HG03097 (cell line): ENCODE results near the gene SLC25A20.

Experiments used
- ATAC-seq: cut with Tn5 transposase; IDR thresholded peaks from one replicate; pipeline ENCODE4 v1.9.1; 2021; ENCODE audit not compliant: unreplicated experiment, low FRiP score

Gene SLC25A20

DNA sequence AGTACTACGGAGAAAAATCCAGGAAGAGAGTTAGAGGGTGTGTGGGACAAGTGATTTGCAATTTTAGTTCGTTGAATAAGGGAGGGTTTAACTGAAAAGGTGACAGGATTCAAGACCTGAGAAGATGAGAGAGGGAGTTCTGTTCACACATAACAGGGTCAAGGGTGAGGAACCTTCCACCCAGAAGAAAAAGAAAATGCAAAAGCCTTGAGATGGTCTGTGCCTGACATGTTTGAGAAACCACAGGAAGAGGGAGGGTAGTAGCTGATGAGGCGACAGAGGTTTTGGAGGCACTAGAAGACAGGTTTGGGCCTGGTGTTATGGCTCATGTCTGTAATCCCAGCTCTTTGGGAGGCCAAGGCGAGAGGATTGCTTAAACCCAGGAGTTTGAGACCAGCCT is 591 bp upstream of the SLC25A20 start:
- no peak for ATAC-seq

DNA sequence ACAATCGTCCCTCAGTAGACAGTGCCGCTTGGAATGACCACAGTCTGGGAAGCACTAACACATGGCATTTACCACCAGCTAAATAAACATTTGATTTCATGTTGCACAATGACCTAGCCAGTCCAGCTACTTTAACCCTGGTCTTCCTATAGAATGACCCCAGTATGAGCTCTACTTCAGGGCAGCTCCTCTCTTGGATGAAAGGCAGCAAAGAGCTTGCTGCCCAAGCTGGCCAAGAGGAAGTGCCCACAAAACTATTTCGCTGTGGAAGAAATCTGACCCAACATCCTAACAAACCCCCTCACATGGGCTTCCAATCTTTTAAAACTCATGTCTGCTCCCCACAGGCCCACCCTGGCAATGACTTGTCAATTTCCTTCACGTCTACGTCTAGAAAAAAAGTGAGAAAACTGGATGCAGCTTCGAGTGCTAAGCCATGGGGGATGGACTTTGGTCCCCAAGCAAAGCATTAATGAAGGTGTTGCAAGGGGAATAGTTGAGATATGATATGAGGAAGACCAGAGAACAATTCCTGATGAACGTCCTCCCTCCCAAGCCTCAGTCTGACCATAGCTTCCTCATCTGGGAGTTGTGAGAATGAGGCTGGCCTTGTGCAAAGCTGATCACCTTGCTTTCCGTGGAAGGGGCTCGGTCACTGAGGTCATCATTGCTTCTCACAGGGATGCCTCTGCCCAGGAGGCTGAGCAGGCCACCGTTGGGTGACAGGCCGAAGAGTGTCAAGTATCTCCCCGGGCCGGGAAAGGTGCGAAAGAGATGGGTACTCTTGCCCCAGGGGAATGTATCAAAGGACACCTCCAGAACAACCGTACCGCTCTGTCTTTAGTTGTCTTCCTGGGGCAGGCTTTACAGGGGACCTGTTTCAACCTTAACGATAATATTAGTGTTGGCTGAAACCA is 964 bp downstream of the SLC25A20 start:
- no peak for ATAC-seq

DNA sequence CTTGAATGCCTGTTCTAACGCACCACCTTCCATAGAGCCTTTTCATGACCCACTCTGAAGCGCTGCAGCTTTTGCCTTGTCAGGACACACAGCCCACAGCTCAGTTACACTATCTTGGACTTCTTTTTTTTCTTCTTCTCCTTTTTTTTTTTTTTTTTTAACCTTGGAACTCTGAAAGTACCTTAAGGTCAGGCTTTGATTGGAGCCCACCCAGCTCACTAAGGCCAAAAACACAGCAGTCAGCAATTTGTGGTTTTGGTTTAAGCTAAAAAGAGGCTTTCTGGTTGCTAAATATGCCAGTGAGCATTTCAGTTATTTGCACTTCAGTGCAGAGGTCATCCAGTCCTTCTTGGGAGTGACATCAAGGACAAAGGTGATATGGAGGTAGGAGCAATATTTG is 1.7 kb downstream of the SLC25A20 start:
- no peak for ATAC-seq

DNA sequence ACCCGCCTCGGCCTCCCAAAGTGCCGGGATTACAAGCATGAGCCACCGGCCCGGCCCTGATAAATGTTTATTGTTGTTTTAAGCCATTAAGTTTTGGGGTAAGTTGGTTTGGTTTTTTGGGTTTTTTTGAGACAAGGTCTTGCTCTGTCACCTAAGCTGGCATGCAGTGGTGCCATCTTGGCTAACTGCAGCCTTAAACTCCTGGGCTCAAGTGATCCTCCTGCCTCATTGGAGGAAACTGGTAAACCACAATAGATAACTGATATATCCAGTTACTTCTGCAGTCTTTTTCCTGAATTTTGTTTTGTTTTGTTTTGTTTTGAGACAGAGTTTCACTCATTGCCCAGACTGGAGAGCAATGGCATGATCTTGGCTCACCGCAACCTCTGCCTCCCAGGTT is 4.2 kb downstream of the SLC25A20 start:
- no peak for ATAC-seq

DNA sequence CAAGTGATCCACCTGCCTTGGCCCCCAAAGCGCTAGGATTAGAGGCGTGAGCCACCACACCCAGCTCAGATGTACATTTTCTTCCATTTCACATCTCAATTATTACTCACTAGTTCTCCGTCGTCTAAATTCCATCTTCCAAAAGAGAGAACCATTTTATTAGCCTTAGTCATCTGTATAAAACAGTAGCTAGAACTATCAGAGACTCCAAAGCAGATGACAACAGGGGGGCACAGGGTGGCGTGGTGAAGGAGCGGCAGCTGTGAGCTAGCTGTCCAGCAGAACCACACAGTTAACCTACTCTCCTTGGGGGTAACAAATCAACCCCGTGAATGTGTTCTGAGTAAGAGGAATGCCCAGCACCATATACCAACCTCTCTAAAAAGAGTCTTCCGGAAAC is 7.1 kb downstream of the SLC25A20 start:
- ATAC-seq = no peak

DNA sequence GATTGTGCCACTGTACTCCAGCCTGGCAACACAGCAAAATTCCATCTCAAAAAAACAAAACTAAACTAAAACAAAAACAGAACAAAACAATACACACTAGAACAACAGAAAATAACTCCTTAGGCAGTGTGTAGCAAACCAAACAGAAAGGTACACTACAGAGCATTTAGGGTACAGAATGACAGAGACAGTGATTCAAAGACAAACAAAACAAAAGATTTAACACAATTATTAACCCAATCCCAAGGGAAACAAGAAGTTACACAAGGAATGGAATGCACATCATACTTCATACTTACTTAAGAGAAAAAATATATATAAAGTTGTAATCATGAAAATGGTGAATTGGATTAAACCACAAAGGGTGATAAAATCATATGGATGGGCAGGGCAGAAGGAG is 12.9 kb downstream of the SLC25A20 start:
- ATAC-seq = no peak

DNA sequence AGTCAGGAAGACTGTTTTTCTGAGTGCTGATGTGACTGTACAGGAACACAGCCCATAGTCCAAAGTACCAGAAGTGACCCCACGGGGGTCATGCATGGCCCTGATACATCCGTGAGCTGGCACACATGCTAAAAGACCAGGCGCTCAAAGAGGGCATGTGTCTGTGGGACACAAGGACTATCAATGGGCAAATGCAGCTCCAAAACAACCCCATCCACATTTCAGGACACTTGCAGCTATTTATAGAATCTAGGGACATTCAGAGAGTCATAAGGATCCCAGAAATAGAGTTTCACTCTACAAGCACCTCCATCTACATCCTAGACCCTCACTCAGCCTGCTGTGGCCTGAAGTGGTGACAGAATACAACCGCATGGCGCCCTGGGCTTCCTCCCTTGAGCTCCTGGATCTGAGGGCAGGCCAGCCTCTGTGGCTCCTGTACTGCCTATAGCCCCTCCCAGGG is 17.0 kb downstream of the SLC25A20 start:
- ATAC-seq = no peak

DNA sequence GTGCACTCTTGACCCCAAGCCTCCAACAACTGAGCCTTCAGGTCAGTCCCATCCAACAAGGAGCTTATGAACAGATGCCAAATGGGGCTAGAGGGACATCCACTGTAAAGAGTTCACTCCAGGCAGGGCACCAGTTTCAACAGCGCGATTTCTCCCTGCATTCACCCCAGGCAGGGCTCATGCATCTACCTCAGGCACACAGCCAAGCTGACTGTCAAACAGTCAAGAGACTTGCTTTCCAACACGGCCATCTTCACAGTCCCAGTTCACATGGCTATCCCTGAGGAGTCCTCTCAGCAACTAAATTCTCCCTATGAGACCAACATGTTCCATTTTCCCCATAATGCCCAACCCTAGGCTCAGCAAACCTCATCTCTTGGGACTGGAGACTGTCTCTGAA is 17.7 kb downstream of the SLC25A20 start:
- ATAC-seq = no peak

DNA sequence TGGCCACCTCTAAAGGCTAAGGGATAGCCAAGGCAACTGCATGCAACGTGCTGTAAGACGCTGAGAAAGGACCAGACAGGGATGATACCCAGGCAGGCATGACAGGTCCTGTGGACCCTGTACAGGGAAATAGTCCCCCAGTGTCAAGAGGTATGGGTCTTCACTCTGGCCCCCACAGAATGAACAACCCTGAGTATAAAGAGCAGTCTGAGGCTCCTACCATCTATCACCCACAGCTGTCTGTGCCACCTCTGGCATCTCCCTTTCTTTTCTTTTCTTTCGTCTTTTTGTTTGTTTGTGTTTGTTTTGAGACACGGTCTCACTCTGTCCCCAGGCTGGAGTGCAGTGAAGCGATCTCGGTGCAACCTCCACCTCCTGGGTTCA is 18.7 kb downstream of the SLC25A20 start:
- ATAC-seq = no peak

DNA sequence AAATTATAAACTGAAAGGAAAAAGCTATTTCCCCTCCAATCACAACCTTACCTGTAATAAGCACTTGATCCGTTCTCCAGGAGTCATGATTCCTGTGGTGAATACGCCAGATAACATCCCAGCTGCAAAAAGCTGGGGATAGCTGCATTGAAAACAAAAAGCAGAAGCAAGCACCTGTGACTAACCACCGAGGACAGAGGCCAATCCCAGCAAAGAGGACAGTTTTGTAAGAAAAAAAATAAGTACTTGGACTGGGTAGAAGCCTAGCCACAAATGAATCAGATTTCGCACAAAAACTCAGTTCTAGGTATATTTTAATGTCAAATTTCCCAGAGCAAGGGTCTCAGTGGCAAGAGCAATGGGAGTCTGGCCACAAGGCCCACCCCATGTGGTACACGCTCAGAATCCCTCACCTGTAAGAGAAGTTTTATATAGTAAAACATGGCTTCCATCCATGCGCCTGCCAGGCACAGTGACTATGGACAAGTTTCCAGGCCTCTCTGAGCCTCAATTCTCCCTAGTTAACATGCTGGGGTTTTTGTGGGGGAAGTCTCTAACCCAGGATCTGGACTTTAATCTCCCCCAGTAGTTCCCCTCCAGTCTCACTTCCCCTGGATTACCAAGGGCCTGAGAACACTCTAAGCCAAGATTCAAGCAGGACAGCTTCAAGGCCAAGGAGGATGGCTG is 19.2 kb downstream of the SLC25A20 start:
- no peak for ATAC-seq

DNA sequence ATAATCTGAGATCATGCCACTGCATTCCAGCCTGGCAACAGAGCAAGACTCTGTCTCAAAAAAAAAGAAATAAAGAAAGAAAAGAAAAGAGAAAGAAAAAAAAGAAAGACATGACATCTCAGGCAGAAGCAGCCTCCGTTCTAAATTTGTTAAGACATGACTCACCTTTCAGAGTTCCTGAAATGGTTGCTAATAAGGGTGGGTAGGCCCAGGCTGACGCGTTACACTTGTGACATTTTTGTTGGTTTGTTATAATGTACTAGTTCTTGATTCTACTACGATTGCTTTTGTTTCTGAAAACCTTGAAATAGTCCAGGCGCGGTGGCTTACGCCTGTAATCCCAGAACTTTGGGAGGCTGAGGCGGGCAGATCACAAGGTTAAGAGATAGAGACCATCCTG is 21.0 kb downstream of the SLC25A20 start:
- ATAC-seq = no peak

DNA sequence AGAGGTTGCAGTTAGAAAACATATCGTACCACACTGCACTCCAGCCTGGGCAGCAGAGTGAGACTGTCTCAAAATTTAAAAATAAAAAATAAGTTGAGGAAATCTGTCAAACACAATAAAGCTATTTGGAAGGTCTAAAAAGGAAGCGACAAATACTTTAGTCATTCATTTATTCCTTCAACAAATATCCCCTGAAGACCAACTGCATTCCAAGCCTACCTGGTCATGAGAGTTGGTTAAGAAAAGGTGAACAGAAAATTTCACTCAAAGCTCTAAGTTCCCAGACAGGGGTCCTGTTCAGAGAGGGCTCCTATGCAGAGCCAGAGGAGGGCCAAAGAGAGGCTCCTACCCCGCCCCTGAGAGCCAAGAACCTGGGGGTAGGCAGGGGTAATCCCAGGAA is 35.6 kb downstream of the SLC25A20 start:
- no peak for ATAC-seq

DNA sequence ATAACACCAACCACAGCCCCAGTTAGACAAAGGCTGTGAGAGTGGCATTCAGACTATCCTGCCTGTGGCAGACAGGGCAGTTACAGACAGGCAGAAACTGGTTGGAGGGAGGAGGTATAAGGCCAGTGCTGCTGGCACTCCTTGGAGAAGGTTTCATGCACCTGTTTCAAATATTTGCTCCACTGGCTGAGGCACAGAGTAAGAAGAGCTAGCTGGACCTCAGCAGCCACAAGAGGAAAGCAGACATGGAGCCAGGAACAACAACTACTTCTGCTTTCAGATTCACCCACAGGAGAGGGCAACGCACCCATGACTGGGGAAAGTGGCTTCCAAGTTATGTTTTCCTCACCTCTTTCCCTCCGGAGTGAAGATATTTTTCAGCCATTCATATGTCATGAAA is 39.5 kb downstream of the SLC25A20 start:
- ATAC-seq = no peak

DNA sequence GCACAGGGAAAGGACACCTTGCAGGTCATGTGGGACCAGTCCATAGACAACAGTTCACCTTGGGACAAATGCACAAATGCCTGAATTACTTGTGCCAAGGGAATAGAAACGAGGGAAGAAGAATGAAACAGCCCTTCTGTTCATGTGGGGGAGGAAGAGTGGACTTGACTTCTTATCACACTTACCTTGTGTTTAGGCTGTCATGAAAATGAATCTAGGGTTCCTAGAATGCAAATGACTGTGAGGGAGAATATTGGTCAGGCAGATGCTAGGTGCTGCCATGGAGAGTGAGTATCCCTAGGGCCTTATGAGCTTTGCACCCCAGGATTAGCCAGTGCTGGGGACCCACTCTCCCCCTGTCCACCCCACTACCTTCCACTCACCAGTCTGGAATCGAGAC is 40.0 kb downstream of the SLC25A20 start:
- no peak for ATAC-seq

DNA sequence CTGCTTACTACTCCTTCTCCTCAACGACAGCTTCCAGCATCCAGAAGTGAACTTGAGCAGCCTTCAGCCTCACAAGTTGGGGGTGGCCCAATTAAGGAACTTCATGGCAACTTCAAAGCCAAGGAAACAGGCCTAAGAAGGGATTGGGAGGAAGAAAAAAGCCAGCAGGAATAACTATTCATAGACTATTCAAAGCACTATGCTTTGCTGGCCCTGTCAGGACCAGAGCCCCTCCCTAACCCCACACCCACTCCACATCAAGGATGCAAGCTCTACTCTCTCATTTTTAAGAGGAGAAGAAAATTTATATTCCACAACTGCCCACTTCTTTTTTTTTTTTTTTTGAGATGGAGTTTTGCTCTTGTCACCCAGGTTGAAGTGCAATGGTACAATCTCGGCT is 41.0 kb downstream of the SLC25A20 start:
- ATAC-seq = no peak

DNA sequence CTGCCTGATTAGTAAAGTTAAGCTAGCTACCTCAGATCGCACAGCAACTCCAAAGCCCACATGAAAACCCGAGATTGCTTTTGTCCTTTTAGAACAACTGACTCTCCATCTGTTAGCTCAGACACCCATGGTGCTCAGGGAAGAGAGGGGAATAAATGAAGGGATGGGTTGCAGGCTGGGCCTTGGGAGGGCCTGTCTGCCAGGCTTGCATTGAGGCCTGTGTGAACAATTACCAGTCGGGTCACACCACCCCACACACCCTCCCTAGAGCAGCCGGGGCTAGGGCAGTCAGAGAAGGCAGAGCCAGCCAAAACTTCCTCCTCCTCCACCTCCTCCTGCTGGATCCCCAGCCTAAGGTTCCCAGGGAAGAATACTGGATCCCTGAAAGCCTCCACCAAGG is 42.2 kb downstream of the SLC25A20 start:
- ATAC-seq = no peak

DNA sequence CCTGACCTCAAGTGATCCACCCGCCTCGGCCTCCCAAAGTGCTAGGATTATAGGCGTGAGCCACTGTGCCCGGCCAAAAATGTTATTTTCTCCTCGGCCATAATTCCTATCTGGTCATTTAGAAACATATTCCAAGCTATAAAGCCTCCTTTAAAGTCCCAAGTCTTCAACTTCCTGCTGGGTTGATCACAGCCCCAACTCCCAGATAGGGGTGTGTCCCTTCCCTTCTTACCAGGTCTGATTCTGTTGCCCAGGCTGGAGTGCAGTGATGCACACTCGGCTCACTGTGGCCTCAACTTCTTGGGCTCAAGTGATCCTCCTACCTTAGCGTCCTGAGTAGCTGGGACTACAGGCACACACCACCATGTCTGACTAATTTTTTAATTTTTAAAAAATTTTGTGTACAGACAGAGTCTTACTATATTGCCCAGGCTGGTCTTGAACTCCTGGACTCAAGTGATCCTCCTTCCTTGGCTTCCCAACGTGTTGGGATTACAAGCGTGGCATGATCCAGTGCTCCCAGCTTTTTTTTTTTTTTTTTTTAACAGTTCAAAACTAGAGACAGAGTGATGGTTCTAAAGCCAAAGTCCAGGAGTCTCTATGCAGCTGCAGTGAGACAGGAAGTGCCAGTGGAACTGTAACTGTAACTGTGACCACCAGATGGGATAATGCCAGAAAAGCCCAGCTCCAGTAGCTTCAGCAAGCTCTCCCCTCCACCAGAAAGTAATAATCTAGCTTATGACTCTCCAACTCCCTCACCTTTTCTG is 42.8 kb downstream of the SLC25A20 start:
- ATAC-seq = no peak

DNA sequence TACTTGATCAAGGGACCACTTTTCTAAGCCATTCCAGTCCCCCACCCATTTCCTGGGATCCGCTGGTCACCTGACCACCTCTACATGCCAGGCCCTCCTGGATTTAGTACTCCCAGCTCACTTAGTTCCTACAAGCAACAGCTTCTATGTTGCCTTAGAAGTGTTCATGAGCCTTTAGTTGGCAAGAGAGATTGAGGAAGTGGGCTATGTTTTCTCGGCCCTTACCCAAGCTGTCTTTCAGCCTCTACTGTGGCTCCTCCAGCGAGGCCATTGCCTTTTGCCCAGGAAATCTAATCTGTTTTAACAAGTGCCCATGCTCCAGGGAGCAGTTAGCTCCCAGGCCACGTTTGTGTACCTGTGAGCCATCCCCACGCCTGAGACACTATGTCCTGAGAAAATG is 46.5 kb downstream of the SLC25A20 start:
- ATAC-seq = no peak

DNA sequence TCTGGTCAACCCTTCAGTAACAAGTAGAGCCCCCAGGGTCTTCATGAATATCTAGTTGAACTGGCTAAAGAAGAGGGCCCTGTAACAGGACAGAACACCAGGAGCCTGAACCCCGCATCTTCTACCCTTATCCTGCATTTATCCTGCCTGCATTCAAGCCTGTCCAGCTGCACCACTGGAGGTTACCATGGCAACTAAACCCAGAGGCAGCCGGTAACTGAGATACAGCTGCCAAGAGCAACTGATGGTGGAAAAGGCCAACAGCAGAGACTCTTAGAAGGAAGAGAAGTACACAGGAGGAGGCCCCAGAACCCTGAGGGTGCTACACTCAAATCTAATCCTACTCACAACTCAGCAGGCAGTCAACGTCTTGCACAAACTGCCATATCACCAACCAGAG is 47.3 kb downstream of the SLC25A20 start:
- ATAC-seq = no peak

DNA sequence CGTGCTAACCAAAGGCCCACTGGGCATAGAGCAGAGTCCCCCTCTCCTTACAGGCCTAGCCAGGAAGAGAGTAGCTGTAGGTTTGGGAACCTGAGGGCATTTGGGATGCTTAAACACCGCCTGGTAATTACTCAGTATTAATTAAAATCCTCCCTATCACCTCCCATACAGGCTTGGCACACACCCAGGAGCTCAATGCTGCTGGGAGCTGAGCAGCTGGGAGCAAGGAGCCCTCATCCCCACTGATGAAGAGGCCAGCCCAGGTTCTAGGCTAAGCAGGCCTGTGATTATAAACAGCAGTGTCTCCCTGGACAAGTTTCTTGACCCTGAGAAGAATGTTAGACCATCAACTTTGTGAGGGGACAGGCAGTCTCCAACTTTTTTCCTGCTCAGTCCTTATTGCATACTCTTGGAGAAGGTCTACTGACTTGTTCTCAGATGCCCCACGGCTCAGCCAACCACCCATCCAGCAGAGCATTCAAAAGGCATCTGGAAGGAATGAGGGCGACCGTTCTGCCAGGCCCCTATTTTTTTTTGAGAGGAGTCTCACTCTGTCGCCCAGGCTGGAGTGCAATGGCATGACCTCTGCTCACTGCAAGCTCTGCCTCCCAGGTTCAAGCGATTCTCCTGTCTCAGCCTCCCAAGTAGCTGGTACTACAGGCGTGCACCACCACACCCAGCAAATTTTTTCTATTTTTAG is 49.7 kb downstream of the SLC25A20 start:
- ATAC-seq = no peak
